Progenitor cell of endocrine pancreas (in vitro differentiated cells): ENCODE measurements around the gene OR2V2. TPM values are rescaled to one million over a fixed set of nuclear protein-coding genes. Genes with fewer than 3 reads are reported as not detected.

ENCODE experiments used
- DNase-seq: peaks from one replicate; pipeline ENCODE4 v3.0.0; 2021; ENCODE audit warnings: low spot score; ENCODE audit not compliant: unreplicated experiment
- H3K27ac Mint-ChIP-seq: 2 replicates; pipeline ENCODE4 v1.8.0; 2021; ENCODE audit warnings: mild to moderate bottlenecking, moderate library complexity, mixed read lengths
- H3K27me3 Mint-ChIP-seq: 2 replicates; pipeline ENCODE4 v1.8.0; 2021; ENCODE audit warnings: mixed read lengths
- H3K36me3 Mint-ChIP-seq: 2 replicates; pipeline ENCODE4 v1.8.0; 2022; ENCODE audit warnings: mixed read lengths; ENCODE audit not compliant: insufficient read depth
- H3K4me1 Mint-ChIP-seq: 2 replicates; pipeline ENCODE4 v1.8.0; 2021; ENCODE audit warnings: low read depth, mixed read lengths
- H3K4me3 Mint-ChIP-seq: 2 replicates; pipeline ENCODE4 v1.8.0; 2021; ENCODE audit warnings: low read depth, mild to moderate bottlenecking, moderate library complexity, mixed read lengths
- H3K9me3 Mint-ChIP-seq: 2 replicates; pipeline ENCODE4 v1.8.0; 2021; ENCODE audit warnings: low read depth, mixed read lengths
- total RNA-seq: library from RNA; stranded (reverse); gene quantifications from 2 replicates; pipeline ENCODE4 v1.2.1, GENCODE V29; 2021
- TF ChIP-seq, protein P1 (sequence below): fragments of 200-600 bp; sonication (generic); IDR thresholded peaks from one replicate; pipeline ENCODE4 v1.5.0; 2021; ENCODE audit warnings: antibody characterized with exemption, mild to moderate bottlenecking; ENCODE audit not compliant: unreplicated experiment

Gene OR2V2
- total RNA-seq, 1 donor from 2014 or later = not detected

GRCh38 chr5:181136361-181136955 is 10.9 kb upstream of the OR2V2 start:
- Mint-ChIP-seq H3K27ac (no peak overlapping the region), H3K4me1 (no peaks in the 10 kb centered on the region), H3K4me3 (no peak overlapping the region), H3K36me3 (no peaks in the 10 kb centered on the region), H3K9me3 (no peaks in the 10 kb centered on the region), H3K27me3 (peaks cover 43% of the 10 kb centered on the region)
- no peak for DNase-seq
- TF ChIP-seq, protein P1, sequence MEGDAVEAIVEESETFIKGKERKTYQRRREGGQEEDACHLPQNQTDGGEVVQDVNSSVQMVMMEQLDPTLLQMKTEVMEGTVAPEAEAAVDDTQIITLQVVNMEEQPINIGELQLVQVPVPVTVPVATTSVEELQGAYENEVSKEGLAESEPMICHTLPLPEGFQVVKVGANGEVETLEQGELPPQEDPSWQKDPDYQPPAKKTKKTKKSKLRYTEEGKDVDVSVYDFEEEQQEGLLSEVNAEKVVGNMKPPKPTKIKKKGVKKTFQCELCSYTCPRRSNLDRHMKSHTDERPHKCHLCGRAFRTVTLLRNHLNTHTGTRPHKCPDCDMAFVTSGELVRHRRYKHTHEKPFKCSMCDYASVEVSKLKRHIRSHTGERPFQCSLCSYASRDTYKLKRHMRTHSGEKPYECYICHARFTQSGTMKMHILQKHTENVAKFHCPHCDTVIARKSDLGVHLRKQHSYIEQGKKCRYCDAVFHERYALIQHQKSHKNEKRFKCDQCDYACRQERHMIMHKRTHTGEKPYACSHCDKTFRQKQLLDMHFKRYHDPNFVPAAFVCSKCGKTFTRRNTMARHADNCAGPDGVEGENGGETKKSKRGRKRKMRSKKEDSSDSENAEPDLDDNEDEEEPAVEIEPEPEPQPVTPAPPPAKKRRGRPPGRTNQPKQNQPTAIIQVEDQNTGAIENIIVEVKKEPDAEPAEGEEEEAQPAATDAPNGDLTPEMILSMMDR = no peak

- Mint-ChIP-seq H3K27me3 (peaks cover 41% of the 10 kb centered on the region), H3K4me1 (no peaks in the 10 kb centered on the region), H3K27ac (no peak overlapping the region), H3K36me3 (no peaks in the 10 kb centered on the region), H3K4me3 (no peak overlapping the region), H3K9me3 (no peaks in the 10 kb centered on the region)
- TF ChIP-seq, protein P1 = no peak
- DNase-seq = no peak
Observed at GRCh38 chr5:181138258-181138657, 9.1 kb upstream of the OR2V2 start.

DNA sequence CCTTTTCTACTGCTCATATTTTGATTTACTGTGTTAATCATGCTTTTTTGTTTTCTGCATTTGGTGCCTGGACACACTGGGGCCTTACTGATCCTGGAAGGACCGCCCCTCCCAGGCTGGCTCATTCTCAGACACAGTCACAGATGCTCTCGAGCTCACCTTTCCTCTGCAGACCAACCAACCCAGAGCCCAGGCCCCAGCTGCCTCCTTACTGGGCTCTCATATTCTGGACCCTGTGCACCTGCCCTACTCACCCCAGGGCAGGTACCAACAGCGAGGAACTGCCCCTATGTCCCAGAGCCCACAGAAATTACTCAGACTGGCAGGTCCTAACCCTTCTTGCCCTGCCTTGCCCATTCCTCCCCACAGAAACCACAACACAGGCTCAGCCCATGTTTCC is 6.6 kb upstream of the OR2V2 start:
- Mint-ChIP-seq H3K4me3 (no peak overlapping the region), H3K4me1 (no peaks in the 10 kb centered on the region), H3K27me3 (peaks cover 31% of the 10 kb centered on the region), H3K9me3 (peaks cover 6% of the 10 kb centered on the region), H3K27ac (no peak overlapping the region), H3K36me3 (no peaks in the 10 kb centered on the region)
- TF ChIP-seq, protein P1 = no peak
- DNase-seq = no peak

DNA sequence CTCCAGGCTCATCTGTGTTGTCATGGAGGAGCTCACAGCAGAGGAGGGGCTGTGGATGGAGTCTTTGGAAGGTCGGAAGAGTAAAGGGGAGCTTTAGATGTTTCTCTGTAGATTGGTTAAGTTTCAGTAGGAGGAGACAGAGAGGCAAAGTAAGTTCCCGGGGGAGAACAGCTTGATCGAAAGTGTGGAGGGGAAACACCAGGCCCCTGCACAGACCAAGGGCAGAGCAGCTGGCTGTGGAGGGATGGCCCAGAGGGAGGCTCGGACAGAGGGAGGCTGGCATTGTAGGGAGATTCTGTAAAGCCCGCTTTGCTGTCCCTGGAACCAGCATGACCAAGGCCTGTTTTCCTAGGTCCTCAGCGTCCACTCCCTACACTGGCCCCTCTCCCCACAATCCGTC is 5.3 kb upstream of the OR2V2 start:
- TF ChIP-seq, protein P1 = no peak
- no peak overlapping the region for H3K27ac Mint-ChIP-seq
- peaks cover 6% of the 10 kb centered on the region for H3K9me3 Mint-ChIP-seq
- H3K27me3 Mint-ChIP-seq = peaks cover 37% of the 10 kb centered on the region
- no peak overlapping the region for H3K4me3 Mint-ChIP-seq
- DNase-seq = no peak
- no peaks in the 10 kb centered on the region for H3K36me3 Mint-ChIP-seq
- no peaks in the 10 kb centered on the region for H3K4me1 Mint-ChIP-seq

DNA sequence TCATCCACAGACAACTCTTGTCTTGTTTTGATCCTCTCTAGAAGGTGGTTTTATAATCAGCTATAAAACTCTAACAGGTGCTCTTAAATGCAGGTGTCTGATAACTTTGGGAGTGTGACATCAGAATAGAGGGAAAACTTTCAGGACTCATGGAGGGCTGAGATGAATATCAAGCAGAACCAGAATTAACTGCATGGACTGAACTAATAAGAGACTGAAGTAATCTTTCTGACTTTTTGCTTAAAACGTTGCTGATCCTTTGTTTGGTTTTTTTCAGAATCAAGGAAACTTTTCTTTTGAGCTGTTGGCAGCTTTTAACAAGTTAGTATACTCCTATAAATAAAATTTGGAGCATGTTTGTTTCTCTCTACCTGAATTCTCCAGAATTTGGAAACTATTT is 2.3 kb upstream of the OR2V2 start:
- no peaks in the 10 kb centered on the region for H3K4me1 Mint-ChIP-seq
- H3K27ac Mint-ChIP-seq = no peak overlapping the region
- TF ChIP-seq, protein P1 = no peak
- H3K4me3 Mint-ChIP-seq = no peak overlapping the region
- no peaks in the 10 kb centered on the region for H3K36me3 Mint-ChIP-seq
- no peak for DNase-seq
- peaks cover 6% of the 10 kb centered on the region for H3K9me3 Mint-ChIP-seq
- peaks cover 62% of the 10 kb centered on the region for H3K27me3 Mint-ChIP-seq
